HG03066 (cell line): ENCODE results near the gene PKLR.
"Not testable (repeated sequence)": the region's sequence is repeated elsewhere in the genome, so short reads cannot be mapped to it uniquely, and the experiment has no call there.

Experiments
- ATAC-seq: cut with Tn5 transposase; IDR thresholded peaks from one replicate; pipeline ENCODE4 v1.9.1; 2021; ENCODE audit warnings: low read depth; ENCODE audit not compliant: unreplicated experiment

Gene PKLR

DNA sequence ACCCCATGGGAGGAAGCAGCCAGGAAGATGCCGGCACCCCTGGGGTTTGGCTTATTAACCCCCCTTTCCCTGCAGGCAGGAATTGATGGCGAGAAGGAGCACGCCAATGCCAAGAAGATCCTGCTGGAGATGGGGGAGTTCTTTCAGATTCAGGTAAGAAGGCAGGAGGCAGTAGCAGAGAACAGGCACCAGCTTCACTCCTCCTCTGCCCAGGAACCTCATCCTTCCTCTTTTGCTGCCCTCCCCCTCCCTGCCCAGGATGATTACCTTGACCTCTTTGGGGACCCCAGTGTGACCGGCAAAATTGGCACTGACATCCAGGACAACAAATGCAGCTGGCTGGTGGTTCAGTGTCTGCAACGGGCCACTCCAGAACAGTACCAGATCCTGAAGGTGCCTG lies 18.3 kb upstream of the PKLR start:
- ATAC-seq, result no peak

DNA sequence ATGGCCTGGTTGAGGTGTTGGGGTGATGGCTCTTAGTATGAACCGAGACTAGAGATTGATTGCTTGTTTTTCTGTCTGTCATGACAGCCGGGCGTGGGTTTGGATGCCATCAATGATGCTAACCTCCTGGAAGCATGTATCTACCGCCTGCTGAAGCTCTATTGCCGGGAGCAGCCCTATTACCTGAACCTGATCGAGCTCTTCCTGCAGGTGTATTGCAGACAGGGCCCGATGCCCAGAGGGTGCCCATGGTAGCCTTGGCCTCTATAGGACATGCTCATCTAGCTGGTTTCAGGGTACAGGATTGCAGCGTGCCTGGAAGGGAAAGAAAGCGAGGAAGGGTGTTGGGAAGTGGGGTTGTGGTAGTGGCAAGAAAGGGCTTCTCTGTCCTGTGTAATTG lies 16.8 kb upstream of the PKLR start:
- no peak for ATAC-seq

DNA sequence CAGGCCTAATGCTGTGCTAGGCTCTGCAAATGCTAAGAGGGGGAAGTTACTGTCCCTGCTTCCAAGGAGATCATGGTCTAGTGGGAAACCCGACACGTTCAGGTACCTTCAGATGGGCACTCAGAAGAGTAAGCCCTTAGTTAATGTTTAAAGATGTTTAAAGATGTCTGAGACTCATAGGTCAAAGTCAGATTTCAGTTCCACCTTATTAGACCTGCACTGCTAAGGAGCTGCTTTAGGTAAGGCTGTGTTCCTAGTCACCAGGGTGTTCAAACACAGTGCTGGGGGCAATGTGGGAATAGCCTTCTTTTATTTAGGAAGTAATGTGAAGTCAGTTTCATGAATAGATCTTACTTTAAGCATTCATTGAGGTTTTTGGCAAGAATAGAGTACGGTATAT lies 15.7 kb upstream of the PKLR start:
- ATAC-seq, result no peak

DNA sequence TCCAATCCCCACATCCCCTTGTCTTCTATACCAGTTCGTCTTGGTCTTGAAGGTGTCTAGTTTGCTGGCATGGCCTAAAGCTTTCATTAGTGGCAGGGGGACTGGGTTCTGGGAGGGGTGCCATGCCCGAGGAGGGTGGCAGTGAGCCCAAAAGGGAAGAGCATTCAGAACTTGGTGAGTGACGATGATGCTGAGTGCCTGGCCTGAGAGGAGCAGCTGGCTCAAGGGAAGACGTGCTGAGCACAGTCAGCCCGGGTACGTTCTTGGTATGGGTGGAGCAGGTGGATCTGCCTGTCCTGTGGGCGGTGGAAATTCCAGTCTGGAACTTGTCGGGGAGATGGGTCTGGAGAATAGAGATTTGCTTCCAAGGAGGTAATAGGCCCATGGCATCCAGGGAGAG lies 12.0 kb upstream of the PKLR start:
- ATAC-seq, result no peak

DNA sequence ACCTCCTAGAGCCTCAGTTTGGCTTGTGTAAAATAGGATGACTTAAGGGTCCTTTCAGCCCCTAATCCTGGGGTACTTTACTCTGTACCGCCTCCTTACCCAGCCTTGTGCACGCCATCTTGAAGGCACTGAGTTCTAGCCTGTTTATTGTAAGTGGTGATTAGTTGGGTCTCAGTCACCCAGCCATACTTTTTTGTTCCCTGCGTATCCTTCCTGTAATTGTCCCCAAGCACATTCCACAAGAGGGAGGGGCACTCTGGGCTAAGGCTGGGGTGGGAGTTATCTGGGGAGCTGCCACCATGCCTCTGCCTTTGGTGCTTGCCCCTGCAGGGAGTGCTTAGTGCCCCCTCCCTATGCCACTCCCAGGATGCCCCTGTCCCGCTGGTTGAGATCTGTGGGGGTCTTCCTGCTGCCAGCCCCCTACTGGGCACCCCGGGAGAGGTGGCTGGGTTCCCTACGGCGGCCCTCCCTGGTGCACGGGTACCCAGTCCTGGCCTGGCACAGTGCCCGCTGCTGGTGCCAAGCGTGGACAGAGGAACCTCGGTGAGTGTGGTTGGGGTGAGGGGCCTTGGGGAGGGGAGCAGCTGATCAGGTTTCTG lies 8.3 kb upstream of the PKLR start:
- no peak for ATAC-seq

DNA sequence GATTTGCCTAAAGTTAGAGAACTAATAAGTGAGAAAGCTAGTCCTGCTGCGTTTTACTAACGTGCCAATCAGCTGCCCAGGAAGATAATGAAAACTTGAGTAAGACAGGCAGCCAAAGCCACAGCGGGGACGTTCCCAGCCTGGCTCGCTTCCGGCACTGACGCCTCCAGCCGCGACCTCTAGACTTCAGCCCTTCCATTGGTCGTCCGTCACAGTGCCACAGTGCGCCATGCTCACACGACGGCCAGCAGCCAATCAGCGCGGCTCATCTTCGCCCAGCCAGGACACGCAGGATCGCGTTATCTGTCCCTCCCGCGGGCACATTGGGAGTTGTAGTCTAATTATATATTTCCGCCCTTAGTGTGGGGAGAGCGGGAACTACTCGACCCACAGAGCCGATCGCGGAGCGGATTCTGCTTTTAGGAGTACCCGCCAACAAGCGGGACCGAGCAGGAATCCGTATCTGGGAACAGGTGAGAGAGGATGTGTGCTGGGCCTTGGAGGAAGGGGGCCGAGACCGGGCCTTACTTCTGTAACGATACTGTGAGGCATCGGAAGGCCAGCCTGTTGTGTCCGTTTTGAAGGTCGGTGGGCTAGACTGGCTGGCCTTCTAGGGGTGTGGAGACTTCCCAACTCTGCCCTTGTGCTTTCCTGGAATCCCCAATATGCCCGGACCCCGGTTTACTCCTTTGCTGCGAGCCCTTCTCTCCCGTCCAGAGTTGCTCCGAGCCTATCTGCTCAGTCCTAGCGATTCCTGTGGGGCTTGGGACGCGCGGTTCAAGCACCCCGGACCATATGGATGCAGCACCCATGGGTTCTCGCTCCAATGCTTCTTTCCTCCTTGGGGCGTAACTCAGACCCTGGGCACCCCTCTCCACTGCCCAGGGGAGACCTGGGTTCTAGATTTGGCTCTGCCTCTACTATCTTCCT lies 7.5 kb upstream of the PKLR start, which contains the start of gene FDPS:
TSS of gene FDPS (plus strand) at position 374 of the 930 bp plus-strand sequence. CDS start 924 bp downstream, outside the sequence.
- peak; percentile 91 for ATAC-seq

DNA sequence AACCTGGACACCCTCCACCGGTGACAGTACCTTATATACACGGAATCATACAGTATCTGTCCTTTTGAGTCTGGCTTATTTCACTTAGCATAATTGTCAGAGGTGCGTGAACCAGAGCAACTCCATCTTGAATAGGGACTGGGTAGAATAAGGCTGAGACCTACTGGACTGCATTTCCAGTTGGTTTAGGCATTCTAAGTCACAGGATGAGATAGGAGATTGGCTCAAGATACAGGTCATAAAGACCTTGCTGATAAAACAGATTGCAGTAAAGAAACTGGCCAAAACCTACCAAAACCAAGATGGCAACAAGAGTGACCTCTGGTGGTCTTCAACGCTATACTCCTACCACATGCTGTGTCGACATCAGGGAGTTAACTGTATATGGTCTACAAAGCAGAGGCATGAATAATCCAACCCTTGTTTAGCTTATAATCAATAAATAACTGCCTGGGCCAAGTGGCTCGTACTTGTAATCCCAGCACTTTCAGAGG lies 6.1 kb upstream of the PKLR start:
- ATAC-seq, result no peak

DNA sequence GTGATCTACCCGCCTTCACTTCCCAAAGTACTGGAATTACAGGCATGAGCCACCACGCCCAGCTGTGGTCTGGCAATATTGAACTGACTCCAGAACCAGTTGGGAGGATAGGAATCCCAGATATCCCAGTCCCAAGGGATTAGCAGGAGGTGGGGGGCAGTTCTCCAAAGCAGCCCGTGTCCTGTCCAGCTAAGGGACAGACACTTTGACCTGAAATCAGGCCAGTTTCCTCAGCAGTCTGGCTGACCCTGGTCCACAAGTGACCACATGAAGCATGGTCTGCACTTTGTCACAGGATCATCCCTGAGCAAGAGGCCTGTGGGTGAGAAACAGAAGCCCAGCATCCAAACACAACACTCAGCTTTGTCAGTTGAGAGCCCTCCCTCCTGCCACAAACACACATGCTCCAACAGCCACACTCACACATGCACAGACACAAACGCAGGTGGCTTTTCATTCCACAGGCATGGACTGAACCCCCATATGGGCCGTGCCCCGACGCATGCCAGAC lies 4.7 kb upstream of the PKLR start:
- ATAC-seq, result no peak

DNA sequence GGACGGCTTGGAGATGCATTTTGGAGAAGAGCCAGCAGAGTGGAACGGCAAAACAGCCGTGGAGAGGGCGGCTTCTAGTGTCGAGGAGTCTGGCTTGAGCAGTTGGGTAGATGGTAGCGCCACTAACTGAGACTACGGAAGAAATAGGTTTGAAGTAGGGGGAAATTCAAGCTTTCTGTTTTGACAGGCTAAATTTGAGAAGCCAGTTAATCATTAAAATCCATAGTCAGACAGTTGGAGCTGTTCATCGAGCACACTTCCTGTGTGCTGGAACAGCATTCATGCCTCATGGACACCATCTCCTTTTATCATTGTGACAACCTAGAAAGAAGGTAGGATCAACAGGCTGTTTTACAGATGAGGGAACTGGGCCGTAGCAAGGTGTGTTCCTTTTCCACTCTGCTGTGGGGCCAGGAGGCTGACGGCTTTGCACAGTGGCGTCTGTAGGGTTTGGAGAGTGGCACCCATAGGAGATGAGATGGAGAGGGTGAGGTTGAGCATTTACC lies 3.4 kb upstream of the PKLR start:
- ATAC-seq, result no peak

DNA sequence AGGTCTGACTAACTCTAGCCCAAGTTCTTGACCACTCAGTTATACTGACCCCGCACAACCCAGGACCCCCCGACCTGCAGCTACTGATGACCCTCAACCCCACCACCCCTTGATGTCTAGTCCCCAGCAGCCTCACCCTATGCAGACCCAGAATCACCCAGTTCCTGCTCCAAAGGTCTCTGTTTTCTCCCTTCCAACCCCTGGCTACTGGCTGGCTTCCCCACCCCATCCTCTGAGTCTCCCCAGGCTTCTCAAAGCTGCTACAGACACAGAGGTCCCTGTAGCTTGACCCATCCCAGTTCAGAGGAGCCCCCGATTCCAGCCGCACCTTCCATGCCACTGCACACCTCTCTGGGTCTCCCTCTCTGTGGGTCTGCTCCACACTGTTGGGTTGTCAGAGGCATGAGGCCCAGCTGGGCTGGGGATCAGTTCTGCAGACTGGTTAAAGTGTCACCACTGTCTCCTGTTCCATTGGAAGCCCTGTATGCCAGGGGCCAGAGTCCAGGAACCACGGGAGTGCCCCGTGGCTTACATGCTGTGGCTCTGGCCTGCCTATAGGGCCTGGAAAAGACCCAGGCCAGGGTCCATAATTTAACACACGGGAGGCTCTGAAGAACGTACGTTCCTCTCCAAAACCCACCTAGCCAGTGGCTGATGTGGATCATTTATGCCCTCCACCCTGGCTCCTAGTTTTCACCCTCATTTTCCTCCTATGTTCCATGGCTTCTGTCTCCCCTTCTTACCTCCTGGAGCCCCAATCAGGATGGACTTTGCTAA lies 497 bp downstream of the PKLR start:
- ATAC-seq, result no peak

DNA sequence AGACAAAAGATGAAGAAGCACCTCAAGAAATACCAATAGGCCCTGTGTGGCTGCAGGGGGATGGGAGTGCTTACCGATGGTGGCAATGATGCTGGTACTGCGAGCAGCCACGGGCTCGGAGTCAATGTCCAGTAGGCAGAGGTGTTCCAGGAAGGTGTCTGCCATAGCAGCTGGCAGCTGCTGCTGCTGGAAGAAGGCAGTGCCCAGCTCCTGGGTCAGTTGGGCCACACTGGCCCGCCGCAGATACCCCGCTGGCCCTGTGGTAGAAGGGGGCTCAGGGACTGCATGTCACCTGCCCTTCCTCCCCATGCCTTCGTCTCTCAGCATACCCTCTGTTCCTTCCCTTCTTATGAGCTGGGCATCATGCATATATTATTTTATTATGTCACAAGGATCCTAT lies 1.2 kb downstream of the PKLR start:
- ATAC-seq, result no peak

DNA sequence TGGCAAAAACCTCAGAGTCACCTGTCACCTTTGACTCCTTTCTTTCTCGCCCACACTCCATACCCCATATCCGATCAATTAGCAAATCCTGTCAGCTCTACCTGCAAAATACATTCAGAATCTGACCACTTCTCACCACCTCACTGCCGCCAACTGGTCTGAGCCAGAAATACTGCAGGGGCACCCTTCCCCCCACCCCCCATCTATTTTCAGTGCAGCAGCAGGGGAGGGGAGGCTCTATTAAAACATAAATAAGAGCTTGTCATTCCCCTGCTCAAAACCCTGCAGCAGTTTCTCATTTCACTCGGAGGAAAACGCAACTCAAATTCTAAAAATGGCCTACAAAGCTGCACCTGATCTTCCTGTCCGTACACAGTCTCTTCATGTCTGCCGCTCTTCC lies 3.9 kb downstream of the PKLR start:
- no peak for ATAC-seq

DNA sequence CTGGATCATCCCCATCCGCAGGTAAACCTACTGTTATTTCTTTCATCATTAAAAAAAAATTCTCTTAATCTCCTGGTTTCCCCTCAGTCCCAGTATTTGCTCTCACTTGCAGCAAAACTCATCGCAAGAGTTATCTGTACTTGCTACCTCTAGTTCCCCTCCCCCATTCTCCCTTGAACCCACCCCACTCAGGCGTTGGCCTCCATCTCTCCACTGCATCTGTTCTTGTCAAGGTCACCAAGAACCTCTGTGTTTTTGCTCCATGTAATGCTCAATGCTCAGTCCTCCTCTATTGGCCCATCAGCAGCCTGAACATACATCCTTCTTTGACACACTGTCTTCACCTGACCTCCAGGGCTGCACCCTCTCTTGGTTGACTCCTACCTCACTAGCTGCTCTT lies 4.6 kb downstream of the PKLR start:
- ATAC-seq, result no peak

DNA sequence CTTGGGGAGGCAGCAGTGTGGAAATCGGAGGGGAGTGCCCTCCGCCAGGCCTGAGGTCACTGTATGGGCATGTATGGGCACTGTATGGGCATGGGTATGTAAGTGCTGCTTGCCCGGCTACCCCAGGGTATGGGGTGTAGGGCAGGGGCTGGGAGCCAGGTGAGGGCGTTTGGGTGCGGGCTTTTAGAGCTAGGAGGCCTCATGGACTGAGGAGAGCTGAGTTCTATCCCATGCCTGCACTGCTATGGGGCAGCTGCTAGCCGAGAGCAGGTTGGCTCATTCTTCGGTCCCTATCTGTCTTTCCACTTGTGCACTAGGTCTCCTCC lies 5.3 kb downstream of the PKLR start:
- ATAC-seq, result no peak

DNA sequence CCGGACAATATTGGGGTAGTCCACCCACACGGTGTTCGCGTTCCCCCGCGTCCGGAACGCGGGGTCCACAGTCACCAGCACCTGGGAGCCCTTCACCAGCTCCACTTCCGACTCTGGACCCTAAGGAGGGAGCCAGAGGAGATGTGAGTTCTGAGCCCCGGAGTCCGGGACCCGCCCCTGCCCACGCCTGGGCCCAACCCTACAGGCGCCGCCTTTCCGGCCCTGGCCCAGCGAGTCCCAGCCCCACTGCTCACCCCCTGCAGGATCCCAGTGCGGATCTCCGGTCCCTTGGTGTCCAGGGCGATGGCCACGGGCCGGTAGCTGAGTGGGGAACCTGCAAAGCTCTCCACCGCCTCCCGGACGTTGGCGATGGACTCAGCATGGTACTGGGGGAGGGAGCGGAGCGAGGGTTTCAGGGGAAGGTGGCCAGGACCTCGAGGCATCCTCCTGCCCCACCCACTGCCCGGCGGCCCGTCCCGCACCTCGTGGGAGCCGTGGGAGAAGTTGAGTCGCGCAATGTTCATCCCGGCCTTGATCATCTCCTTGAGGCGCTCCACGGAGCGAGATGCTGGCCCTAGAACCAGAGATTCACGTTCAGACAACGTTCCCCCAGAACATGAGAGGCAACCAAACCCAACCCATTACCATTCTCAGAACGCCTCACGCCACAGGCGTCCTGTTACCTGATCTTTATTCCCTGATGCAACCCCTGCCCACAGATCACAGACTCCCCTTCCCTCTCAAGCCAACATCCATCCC lies 5.9 kb downstream of the PKLR start:
- no peak for ATAC-seq

DNA sequence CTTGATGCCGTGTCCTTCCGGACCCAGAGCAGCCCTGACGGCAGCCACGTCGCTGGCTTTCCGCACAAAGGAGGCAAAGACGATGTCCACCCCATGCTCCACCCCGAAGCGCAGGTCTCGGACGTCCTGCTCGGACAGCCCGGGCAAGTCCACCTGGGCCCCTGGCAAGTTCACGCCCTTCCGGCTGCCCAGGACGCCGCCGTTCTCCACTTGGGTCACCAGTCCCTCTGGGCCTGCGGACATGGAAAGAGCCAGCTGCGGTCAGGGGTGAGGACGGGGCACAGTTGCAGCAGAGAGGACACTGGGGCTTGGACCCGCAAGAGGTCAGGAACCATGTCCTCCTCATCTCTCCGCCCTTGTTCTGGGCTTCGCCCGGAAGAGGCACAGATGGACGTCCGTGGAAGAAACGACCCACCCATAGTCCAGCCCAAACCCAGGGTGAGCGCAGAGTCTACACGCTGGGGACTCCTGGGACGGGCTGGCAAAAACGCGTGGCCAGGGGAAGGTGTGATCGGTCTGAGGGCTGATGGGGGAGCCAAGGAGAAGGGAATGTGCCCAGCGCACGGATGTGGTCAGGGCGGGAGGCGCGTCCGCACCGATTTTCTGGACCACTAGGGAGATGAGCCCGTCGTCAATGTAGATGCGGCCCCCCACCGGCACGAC lies 6.6 kb downstream of the PKLR start:
- ATAC-seq, result no peak

DNA sequence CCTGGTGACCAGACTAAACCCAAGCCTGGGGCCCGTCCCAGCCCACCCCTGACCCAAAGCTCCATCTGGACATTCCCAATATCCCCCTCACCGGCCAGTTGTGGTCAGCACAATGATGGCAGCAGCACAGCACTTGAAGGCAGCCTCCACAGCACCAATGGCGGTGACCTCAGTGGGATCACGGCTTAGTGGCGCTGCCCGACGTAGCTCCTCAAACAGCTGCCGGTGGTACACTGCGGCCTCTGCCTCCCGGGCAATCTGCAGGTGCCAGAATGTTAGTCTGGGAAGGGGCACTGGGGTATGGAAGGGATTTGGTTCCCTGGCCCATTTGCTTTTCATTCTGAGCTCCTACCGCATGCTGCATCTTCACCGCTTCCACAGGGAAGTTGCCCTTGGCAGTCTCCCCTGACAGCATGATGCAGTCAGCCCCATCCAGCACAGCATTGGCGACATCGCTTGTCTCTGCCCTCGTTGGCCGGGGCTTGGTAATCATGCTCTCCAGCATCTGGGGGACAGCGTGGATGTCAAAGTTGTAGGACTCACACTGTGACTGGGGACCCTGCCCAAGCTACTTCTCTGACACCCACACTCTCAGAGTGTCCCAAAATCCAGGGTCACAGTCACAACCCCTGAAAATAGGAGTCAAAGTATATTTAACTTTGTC lies 8.0 kb downstream of the PKLR start:
- no peak for ATAC-seq

DNA sequence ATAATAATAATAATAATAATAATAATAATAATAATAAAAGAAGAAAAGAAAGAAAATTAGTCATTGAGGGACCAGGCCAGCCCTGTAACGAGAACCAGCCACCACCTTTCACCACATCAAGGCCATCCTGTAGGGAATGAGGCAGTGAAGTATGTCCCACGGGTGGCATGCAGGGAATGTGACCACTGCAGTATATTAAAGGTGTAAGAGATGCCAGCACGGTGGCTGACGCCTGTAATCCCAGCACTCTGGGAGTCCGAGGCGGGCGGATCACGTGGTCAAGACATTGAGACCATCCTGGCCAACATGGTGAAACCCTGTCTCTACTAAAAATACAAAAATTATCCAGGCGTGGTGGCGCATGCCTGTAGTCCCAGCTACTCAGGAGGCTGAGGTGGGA lies 10.2 kb downstream of the PKLR start:
- ATAC-seq, result not testable (repeated sequence)

DNA sequence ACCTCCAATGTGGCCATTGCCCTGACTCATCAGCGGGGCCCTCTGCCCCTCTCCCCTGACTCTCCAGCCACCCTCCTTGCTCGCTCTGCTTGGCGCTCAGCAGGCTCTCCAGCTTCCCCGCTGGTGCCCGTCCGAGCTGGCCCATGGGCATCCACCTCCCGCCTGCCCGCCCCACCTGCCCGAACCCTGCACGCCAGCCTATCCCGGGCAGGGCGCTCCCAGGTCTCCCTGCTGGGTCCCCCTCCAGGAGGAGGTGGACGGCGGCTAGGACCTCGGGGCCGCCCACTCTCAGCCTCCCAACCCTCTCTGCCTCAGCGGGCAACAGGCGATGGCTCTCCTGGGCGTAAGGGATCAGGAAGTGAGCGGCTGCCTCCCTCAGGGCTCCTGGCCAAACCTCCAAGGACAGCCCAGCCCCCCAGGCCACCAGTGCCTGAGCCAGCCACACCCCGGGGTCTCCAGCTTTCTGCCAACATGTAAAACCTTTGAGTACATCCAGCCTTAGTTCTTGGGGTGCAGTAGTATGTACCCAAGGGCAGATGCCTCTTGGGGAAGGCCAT lies 13.2 kb downstream of the PKLR start:
- no peak for ATAC-seq
